ENCODE data around the gene GTF3C1. TPM values are rescaled to one million over a fixed set of nuclear protein-coding genes. Genes with fewer than 3 reads are reported as not detected.

GTF3C1 gene
- total and polyA plus RNA-seq, 10 donors: 28.8 to 68.6 (median 57.1) TPM

GRCh38 chr16:27534256-27534655 is 15.5 kb downstream of the GTF3C1 start:
- DNase-seq: no peak
- TF ChIP-seq POLR2AphosphoS5 (IDR thresholded peaks at IDR 0.05) (no peak), POLR2A (IDR thresholded peaks at IDR 0.05) (no peak), CTCF (IDR thresholded peaks at IDR 0.05 in 8 of 11, conservative IDR thresholded peaks at IDR 0.05 in 3 of 11) (no peak)
- peaks cover 0 to 9% (median 0%) of the 10 kb centered on the region in 6 donors for H3K4me1 ChIP-seq
- WGBS, 5 donors: 86 to 92% (median 89%) methylated on average over 4 of the region's 4 CpGs
- no peaks in the 10 kb centered on the region for H3K9me3 ChIP-seq
- peaks cover 3 to 100% (median 89%) of the 10 kb centered on the region in 6 donors for H3K36me3 ChIP-seq
- no peaks in the 10 kb centered on the region for H3K27me3 ChIP-seq (replicated peaks in 1 of 7)
- no peak overlapping the region for H3K4me3 ChIP-seq
- H3K27ac ChIP-seq: no peak overlapping the region
- intact Hi-C loops (cut with DNase I; ENCODE audit: low total_unique reads): no loop called here

- DNase-seq: peak; percentile 30
- TF ChIP-seq POLR2AphosphoS5 (IDR thresholded peaks at IDR 0.05) (no peak), CTCF (IDR thresholded peaks at IDR 0.05 in 8 of 11, conservative IDR thresholded peaks at IDR 0.05 in 3 of 11) (no peak), POLR2A (IDR thresholded peaks at IDR 0.05) (no peak)
- H3K27ac ChIP-seq: no peak overlapping the region
- no peaks in the 10 kb centered on the region for H3K9me3 ChIP-seq
- H3K4me1 ChIP-seq: no peaks in the 10 kb centered on the region
- 41 to 58% (median 47%) methylated on average over 19 of the region's 19 CpGs for WGBS, 5 donors
- H3K4me3 ChIP-seq: no peak overlapping the region
- peaks cover 7 to 100% (median 95%) of the 10 kb centered on the region in 6 donors for H3K36me3 ChIP-seq
- intact Hi-C loops (cut with DNase I; ENCODE audit: low total_unique reads): no loop called here
- no peaks in the 10 kb centered on the region for H3K27me3 ChIP-seq (replicated peaks in 1 of 7)
Observed at GRCh38 chr16:27531826-27532800, 17.6 kb downstream of the GTF3C1 start.

GRCh38 chr16:27531186-27531585 is 18.5 kb downstream of the GTF3C1 start:
- Histone ChIP-seq H3K27ac (no peak overlapping the region), H3K36me3 (peaks cover 6 to 100% (median 95%) of the 10 kb centered on the region in 6 donors), H3K27me3 (replicated peaks in 1 of 7) (no peaks in the 10 kb centered on the region), H3K4me3 (no peak overlapping the region), H3K9me3 (no peaks in the 10 kb centered on the region), H3K4me1 (no peaks in the 10 kb centered on the region)
- peak; percentile 19 for DNase-seq
- TF ChIP-seq CTCF (IDR thresholded peaks at IDR 0.05 in 8 of 11, conservative IDR thresholded peaks at IDR 0.05 in 3 of 11): no peak
- intact Hi-C loops (cut with DNase I; ENCODE audit: low total_unique reads): no loop called here
- WGBS, 5 donors: 46 to 79% (median 54%) methylated on average over 2 of the region's 2 CpGs

- WGBS, 5 donors: 92 to 96% (median 95%) methylated on average over 6 of the region's 6 CpGs
- TF ChIP-seq CTCF (IDR thresholded peaks at IDR 0.05 in 8 of 11, conservative IDR thresholded peaks at IDR 0.05 in 3 of 11): no peak
- no peak for TF ChIP-seq POLR2AphosphoS5 (IDR thresholded peaks at IDR 0.05)
- no peak for TF ChIP-seq POLR2A (IDR thresholded peaks at IDR 0.05)
- intact Hi-C loops (cut with DNase I; ENCODE audit: low total_unique reads): no loop called here
- peaks cover 0 to 7% (median 0%) of the 10 kb centered on the region in 8 donors for H3K9me3 ChIP-seq
- H3K4me1 ChIP-seq: no peaks in the 10 kb centered on the region
- no peak overlapping the region for H3K4me3 ChIP-seq
- no peak overlapping the region for H3K27ac ChIP-seq
- H3K36me3 ChIP-seq: peaks cover 6 to 100% (median 97%) of the 10 kb centered on the region in 6 donors
- peak; percentile 25 for DNase-seq
- no peaks in the 10 kb centered on the region for H3K27me3 ChIP-seq (replicated peaks in 1 of 7)
Observed at GRCh38 chr16:27529962-27530361, 19.8 kb downstream of the GTF3C1 start.
